Bronchial epithelial cell (primary cell): Measurements from ENCODE around the gene RHBDF2. TPM values are rescaled to one million over a fixed set of nuclear protein-coding genes. Genes with fewer than 3 reads are reported as not detected.

Experiments used
- DNase-seq: peaks from one replicate; pipeline ENCODE4 v3.0.0-alpha.2; 2010; ENCODE audit warnings: low read depth
- FAIRE-seq: peaks from 2 replicates; lab custom pipeline; 2011; peaks lifted over from hg19 to GRCh38; lab: Jason Lieb, UNC
- H3K27me3 ChIP-seq: 2 replicates; pipeline ENCODE4 v1.5.1; 2011; ENCODE audit warnings: low read length; ENCODE audit not compliant: control insufficient read depth, insufficient read depth
- H3K36me3 ChIP-seq: 2 replicates; pipeline ENCODE4 v1.5.1; 2011; ENCODE audit warnings: low read length; ENCODE audit not compliant: control insufficient read depth, insufficient read depth
- H3K4me3 ChIP-seq: 2 replicates; pipeline ENCODE4 v1.5.1; 2011; ENCODE audit warnings: mild to moderate bottlenecking, low read depth, low read length, control low read depth
- total RNA-seq: library from RNA; depleted of rRNA; stranded (reverse); fragments of >200 nt; gene quantifications from 2 replicates; pipeline ENCODE4 v1.2.1, GENCODE V29; 2014
- TF ChIP-seq, protein P1 (sequence below): IDR thresholded peaks from 2 replicates; pipeline ENCODE4 v1.5.1; 2011; ENCODE audit warnings: mild to moderate bottlenecking, moderate library complexity, low read length, control low read depth, inconsistent platforms; ENCODE audit not compliant: insufficient read depth, severe bottlenecking

The RHBDF2 gene
- total RNA-seq, 1 donor from 2014 or later, result 10.8 TPM

DNA sequence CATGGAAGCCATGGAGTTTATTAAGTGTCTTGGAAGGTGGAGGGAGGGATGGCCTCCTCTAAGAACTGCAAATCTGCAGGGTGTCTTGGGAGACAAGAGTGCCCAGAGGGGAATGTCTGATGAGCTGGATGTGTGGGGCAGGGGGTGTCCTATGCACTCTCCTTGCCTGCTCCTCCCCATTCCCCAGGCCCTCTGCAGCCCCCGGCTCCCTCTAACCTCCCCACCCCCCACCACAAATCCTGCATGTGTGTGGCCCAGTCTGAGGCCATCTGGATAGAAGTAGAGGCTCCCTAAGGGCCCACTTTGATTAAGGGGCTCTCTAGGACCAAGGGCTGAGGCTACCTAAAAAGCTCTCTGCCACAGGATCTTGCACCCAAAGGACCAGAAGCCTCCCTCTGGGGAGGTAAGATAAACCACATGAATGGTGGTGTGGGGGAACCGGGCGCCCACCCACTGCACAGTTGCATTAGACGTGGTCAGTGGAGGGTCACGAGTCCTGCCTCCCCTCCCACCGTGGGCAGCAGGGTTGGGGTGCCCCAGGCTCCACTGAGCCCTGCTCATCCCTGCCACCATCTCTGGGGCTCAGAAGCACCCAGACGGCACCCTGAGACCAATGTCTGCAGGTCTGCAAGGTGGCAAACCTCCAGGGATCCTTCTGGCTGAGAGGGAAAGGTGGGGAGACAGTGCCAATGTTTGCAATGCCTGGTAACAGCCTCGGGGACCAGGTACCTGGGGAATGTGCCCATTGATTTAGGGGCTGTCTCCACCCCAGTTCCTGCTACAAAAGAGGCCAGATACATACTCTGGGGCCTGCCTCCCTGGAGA lies 33.2 kb downstream of the RHBDF2 start:
- H3K36me3 ChIP-seq, result peaks cover 13% of the 10 kb centered on the region
- H3K4me3 ChIP-seq, result no peak overlapping the region
- no peaks in the 10 kb centered on the region for H3K27me3 ChIP-seq
- TF ChIP-seq, protein P1, sequence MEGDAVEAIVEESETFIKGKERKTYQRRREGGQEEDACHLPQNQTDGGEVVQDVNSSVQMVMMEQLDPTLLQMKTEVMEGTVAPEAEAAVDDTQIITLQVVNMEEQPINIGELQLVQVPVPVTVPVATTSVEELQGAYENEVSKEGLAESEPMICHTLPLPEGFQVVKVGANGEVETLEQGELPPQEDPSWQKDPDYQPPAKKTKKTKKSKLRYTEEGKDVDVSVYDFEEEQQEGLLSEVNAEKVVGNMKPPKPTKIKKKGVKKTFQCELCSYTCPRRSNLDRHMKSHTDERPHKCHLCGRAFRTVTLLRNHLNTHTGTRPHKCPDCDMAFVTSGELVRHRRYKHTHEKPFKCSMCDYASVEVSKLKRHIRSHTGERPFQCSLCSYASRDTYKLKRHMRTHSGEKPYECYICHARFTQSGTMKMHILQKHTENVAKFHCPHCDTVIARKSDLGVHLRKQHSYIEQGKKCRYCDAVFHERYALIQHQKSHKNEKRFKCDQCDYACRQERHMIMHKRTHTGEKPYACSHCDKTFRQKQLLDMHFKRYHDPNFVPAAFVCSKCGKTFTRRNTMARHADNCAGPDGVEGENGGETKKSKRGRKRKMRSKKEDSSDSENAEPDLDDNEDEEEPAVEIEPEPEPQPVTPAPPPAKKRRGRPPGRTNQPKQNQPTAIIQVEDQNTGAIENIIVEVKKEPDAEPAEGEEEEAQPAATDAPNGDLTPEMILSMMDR, result no peak
- FAIRE-seq, result no peak
- DNase-seq, result no peak

DNA sequence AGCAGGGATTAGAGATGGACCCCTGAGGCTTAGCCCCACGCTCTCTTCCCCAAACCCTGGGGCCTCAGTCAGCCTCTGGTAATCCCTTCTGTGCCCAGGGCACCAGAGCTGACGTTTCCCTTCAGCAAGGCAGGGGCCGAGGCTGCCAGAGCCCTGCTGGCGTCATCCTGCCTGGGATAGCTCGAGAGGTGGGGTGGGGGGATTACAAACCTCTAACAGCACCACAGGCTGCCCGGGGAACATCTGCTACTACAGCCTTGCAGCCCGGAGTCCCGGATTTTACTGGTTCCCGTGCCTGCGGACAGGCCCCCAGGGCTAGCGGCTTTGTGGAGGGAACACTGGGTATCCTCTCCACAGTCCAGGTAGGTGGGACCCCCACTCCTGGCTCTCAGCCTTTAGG lies 33.9 kb downstream of the RHBDF2 start, which contains the start of gene AANAT:
TSS of gene AANAT (plus strand) at position 238 of the 400 bp plus-strand sequence. CDS start 1,144 bp downstream, outside the sequence.
- TF ChIP-seq, protein P1, result no peak
- FAIRE-seq (no peak), DNase-seq (no peak)
- Histone ChIP-seq H3K4me3 (no peak within 1 kb of the TSS), H3K27me3 (no peaks in the 10 kb centered on the region), H3K36me3 (peaks cover 12% of the 10 kb centered on the region)

DNA sequence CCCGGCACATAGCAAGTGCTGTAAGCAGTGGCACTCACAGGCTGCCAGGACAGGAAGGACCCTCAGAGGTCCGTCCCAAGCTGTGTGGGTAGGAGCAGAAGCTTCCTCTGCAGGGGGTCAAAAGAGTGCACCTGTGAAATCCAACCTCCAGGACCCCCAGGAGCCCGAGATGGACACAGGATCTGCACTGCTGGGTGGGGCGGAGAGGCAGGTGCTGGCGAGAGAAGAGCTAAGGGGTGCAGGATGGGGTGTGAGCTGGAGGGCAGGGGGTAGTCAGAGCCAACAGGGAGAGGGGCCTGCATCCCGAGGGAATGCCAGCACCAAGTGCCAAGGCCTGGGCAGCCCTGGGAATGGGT lies 34.5 kb downstream of the RHBDF2 start:
- Histone ChIP-seq H3K27me3 (no peaks in the 10 kb centered on the region), H3K4me3 (no peak overlapping the region), H3K36me3 (peaks cover 8% of the 10 kb centered on the region)
- FAIRE-seq, result no peak
- DNase-seq, result no peak
- TF ChIP-seq, protein P1, result no peak

DNA sequence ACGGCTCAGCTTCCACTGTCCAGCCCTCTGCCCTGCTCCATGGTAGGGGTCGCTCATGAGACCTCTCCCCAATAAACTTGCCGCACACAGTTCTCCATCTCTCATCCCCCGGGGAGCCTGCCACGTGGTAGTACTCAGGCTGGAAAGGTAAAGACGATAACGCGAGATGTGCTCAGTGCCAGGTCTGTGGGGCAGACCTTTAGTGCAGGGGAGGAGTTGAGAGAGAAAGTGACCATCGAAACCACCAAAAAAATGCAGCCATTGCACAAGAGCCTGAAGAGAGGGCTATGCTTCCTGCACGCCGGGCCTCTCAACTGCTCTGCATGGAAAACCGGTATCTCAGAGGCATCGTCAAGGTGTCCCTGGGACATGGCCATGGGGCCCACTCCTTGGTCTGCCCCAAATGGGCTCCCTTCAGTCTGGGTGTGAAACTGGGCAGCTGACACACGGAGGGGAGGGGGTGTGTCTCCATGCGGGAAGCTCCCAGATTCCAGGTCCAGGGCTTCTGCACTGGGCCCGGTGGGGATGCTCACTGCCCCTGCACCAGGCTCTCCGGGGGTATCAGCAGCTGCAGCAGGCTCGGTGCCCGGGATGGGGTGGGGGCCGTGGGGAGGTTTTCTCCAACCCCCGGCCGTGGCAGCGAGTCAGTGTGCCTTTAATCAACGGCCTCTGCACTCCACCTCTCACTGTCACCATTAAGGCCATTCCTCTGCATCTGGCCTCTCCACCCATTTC lies 38.5 kb downstream of the RHBDF2 start:
- H3K4me3 ChIP-seq, result no peak overlapping the region
- no peaks in the 10 kb centered on the region for H3K36me3 ChIP-seq
- TF ChIP-seq, protein P1, result no peak
- no peak for DNase-seq
- no peaks in the 10 kb centered on the region for H3K27me3 ChIP-seq
- FAIRE-seq, result no peak

DNA sequence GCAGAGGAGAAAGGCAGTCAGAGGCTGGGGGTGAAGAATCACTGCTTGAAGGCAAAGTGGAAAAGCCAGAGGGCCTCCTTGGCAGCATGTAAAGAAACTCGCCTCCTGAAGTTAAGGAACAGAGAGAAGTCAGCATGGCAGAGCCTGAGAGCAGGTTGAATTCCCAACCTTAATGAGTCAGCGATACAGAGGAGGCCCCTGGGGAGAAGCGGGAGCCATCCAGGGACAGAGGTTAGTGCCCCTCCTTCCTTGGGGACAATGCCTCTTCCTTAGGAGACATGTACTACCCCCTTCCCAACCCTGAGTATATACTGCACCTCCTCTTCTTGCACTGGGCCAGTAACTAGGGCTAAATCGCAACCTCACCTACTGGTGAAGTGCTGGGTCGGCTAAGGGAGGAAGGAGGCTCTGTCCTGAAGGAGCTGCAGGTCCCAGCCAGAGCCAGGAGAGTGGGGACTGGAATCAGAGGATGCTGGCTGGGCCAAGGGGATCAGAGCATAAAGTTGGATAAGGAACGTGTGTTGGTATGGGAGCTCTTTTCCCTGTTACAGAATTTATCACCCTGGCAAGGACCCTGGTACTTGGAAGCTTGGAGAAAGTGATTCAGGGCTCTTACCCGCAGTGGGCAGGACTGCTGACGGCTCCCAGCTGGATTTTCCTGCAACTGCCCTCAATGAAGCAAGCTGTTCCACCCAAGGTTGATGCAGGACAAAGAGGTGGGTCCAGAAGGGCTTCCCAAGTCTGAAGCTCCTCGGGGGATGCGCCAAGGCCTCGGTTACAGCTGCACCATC lies 39.3 kb downstream of the RHBDF2 start:
- FAIRE-seq, result no peak
- Histone ChIP-seq H3K36me3 (no peaks in the 10 kb centered on the region), H3K4me3 (no peak overlapping the region), H3K27me3 (no peaks in the 10 kb centered on the region)
- no peak for DNase-seq
- TF ChIP-seq, protein P1, result no peak
